ENCODE data around the gene MYRIP. TPM values are rescaled to one million over a fixed set of nuclear protein-coding genes. Genes with fewer than 3 reads are reported as not detected.

The MYRIP gene
- total RNA-seq, 1 donor = not detected

DNA sequence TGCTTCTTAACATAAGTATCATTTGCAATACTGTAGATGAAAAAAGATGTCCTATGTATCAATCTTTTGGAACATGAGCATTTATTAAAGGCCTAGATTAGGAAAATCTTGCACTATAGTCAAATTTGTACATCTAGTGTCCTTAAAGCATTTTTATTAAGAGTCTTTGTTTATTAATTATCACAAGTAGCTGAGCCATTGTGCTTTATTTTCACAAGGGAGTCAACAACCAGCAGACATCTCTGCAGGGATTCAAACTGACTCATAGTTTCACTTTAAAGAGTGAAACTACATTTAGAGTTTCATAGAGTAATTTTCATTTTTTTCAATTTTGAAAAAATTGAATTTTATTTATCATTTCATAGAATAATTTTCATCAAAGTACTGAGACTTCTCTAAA lies 405.6 kb downstream of the MYRIP start:
- DNase-seq (ENCODE audit: low read depth) = no peak
- TF ChIP-seq, protein P1, sequence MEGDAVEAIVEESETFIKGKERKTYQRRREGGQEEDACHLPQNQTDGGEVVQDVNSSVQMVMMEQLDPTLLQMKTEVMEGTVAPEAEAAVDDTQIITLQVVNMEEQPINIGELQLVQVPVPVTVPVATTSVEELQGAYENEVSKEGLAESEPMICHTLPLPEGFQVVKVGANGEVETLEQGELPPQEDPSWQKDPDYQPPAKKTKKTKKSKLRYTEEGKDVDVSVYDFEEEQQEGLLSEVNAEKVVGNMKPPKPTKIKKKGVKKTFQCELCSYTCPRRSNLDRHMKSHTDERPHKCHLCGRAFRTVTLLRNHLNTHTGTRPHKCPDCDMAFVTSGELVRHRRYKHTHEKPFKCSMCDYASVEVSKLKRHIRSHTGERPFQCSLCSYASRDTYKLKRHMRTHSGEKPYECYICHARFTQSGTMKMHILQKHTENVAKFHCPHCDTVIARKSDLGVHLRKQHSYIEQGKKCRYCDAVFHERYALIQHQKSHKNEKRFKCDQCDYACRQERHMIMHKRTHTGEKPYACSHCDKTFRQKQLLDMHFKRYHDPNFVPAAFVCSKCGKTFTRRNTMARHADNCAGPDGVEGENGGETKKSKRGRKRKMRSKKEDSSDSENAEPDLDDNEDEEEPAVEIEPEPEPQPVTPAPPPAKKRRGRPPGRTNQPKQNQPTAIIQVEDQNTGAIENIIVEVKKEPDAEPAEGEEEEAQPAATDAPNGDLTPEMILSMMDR (IDR thresholded peaks at IDR 0.05; ENCODE audit: insufficient read depth, low read depth, low read length) = no peak
- H3K4me3 ChIP-seq (ENCODE audit: low read depth, low read length) = no peak overlapping the region

DNA sequence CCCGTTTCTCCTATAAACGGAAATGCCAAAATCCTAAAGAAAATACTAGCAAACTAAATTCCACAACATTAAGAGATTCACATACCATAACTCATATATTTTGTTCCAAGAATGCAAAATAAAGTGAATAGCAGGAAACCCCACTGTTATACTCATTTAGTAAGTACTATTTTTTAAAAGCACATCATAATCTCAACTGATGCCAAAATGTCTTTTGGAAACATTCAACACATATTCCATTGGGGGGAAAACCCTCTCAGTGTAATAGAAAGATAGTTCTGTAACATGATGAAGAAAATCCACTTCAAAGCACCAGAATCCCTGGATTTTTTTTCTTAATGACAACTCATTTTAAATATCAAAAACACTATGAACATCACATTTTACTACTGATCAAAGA lies 407.1 kb downstream of the MYRIP start:
- DNase-seq (ENCODE audit: low read depth) = no peak
- no peak overlapping the region for H3K4me3 ChIP-seq (ENCODE audit: low read depth, low read length)
- TF ChIP-seq, protein P1 (IDR thresholded peaks at IDR 0.05; ENCODE audit: insufficient read depth, low read depth, low read length) = no peak

DNA sequence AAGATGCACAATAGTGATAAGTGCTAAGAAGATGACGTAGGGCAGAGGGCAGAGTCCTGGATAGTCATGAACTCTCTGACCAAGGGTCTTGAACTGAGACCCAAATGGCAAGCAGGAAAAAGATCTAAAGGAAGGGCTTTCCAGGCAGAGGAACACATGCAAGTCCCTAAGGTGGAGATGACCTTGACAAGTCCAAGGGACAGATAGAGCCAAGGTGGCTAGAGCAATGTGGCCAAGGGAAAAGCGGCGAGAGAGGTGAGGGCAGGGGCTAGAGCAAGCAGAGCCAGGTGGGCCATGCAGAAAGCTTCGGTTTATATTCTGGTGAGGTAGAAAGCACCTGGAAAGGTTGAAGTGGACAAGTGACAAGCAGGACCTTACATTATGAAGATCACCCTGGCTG lies 414.4 kb downstream of the MYRIP start:
- TF ChIP-seq, protein P1 (IDR thresholded peaks at IDR 0.05; ENCODE audit: insufficient read depth, low read depth, low read length) = no peak
- H3K4me3 ChIP-seq (ENCODE audit: low read depth, low read length) = no peak overlapping the region
- DNase-seq (ENCODE audit: low read depth) = no peak

DNA sequence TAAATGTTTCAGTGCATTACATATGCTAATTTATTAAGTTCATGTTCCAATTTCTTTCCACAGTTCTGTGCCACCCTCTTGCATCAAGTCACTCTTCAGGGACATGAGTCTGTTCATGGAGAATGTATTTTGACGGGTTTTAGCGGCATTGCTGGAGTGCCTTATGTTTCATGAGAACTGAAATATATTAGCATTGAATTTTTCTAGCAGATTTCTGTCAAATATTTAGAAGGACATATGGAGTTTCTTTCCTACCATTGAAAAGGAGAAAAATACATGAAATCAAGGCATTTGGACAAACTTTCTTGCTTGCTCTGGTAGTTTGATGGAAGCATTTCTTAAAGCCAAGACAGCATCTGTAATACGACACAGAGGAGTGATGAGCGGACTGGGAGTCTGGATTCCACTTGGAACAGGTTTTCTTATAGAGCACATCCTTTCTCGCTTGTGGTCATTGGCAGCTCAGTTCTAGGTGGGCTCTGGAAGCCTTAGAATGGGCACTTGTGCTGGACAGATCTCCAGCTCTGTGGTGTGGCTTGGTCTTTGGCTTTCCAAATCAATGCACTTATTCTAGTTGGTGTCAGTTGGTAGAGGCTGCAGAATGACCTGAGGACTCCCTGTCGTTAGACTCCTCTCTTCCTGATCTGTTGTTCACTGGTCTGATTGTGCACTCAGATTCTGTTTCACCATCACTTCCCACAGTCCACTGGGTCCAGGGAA lies 415.5 kb downstream of the MYRIP start:
- DNase-seq (ENCODE audit: low read depth) = no peak
- TF ChIP-seq, protein P1 (IDR thresholded peaks at IDR 0.05; ENCODE audit: insufficient read depth, low read depth, low read length) = no peak
- no peak overlapping the region for H3K4me3 ChIP-seq (ENCODE audit: low read depth, low read length)

DNA sequence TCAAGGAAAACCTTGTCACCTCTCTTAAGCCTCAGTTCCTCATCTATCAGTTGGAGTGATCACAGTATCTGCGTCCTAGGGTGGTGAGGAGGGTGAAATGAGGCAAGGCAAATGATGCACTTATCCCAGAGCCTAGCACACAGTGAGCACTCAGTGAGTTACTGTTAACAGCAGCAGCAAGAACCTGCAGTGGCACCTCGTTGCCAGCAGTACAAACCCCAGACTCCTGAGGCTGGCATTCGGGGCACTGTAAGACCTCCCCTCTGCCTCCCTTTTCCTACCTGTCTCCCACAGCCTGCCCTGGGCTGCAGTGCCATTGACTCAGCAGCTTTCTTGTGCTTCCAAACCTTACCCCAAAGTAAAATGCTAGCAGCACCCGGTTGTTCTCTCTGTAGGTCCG lies 417.2 kb downstream of the MYRIP start:
- TF ChIP-seq, protein P1 (IDR thresholded peaks at IDR 0.05; ENCODE audit: insufficient read depth, low read depth, low read length) = no peak

DNA sequence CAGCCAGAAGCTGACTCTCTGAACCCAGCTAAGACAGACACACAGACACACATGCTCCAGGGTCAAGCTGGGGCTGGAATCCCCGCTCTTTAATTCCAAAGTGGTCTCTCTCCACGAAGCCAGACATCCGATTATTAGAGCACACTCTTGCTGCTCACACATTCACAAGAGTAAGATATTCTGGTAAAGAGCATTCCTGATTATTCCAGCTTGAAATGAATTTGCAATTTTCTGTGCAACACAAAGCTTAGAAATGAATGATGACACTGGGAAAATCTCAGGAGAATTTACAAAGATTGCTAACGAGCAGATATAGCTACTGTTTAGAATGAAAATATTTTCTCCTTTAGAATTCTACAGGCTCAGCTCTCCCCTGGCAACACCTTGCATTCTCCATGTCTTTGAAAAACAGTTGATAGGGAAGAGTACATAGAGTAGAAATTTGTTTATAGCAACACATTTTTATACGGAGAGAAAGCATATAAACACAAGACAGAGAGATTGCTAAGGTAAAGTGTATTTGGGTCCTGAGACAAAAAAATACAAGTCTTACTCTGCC lies 419.5 kb downstream of the MYRIP start:
- DNase-seq (ENCODE audit: low read depth) = no peak
- no peak overlapping the region for H3K4me3 ChIP-seq (ENCODE audit: low read depth, low read length)
- TF ChIP-seq, protein P1 (IDR thresholded peaks at IDR 0.05; ENCODE audit: insufficient read depth, low read depth, low read length) = no peak

More for the DNA sequence above, 417.2 kb downstream of the MYRIP start:
- no peak for DNase-seq (ENCODE audit: low read depth)
- no peak overlapping the region for H3K4me3 ChIP-seq (ENCODE audit: low read depth, low read length)

Measured in fibroblast of villous mesenchyme (primary cell).